GM18499 (cell line): ENCODE data around the gene FXYD1.
"Not testable (repeated sequence)": the region's sequence is repeated elsewhere in the genome, so short reads cannot be mapped to it uniquely, and the experiment has no call there.

Experiments used
- ATAC-seq: cut with Tn5 transposase; IDR thresholded peaks from one replicate; pipeline ENCODE4 v1.9.1; 2021; ENCODE audit warnings: moderate number of reproducible peaks; ENCODE audit not compliant: insufficient read depth, unreplicated experiment

FXYD1 gene

GRCh38 chr19:35123573-35123972, 15.1 kb upstream of the FXYD1 start:
- ATAC-seq = no peak

GRCh38 chr19:35124098-35125060, 14.2 kb upstream of the FXYD1 start:
- ATAC-seq = no peak

- no peak for ATAC-seq
Observed at GRCh38 chr19:35125270-35125717, 13.3 kb upstream of the FXYD1 start.

GRCh38 chr19:35125749-35126623, 12.6 kb upstream of the FXYD1 start:
- ATAC-seq = no peak

- ATAC-seq = no peak
Observed at GRCh38 chr19:35126624-35126959, 12.0 kb upstream of the FXYD1 start.

GRCh38 chr19:35127871-35128270, 10.8 kb upstream of the FXYD1 start:
- ATAC-seq = no peak

- no peak for ATAC-seq
Observed at GRCh38 chr19:35128398-35129057, 10.1 kb upstream of the FXYD1 start.

- ATAC-seq = not testable (repeated sequence)
Observed at GRCh38 chr19:35129724-35130274, 8.8 kb upstream of the FXYD1 start.

GRCh38 chr19:35130761-35131720, 7.6 kb upstream of the FXYD1 start:
- no peak for ATAC-seq

- no peak for ATAC-seq
Observed at GRCh38 chr19:35132254-35132653, 6.4 kb upstream of the FXYD1 start.

GRCh38 chr19:35133826-35134225, 4.8 kb upstream of the FXYD1 start:
- ATAC-seq = no peak

- no peak for ATAC-seq
Observed at GRCh38 chr19:35134601-35135242, 3.9 kb upstream of the FXYD1 start, which contains the start of gene LGI4. Gene LGI4, minus strand, starts transcription at chr19:35135059. Its CDS starts 379 bp downstream, at chr19:35134680.

- ATAC-seq = no peak
Observed at GRCh38 chr19:35135389-35135909, 3.2 kb upstream of the FXYD1 start.

- ATAC-seq = no peak
Observed at GRCh38 chr19:35136231-35136630, 2.4 kb upstream of the FXYD1 start.

- ATAC-seq = no peak
Observed at GRCh38 chr19:35136977-35137702, 1.5 kb upstream of the FXYD1 start.

- no peak for ATAC-seq
Observed at GRCh38 chr19:35140207-35140961, 1.8 kb downstream of the FXYD1 start.
